Keratinocyte (primary cell): ENCODE results near the gene ARSK. TPM values are rescaled to one million over a fixed set of nuclear protein-coding genes. Genes with fewer than 3 reads are reported as not detected.

ENCODE experiments used
- DNase-seq: peaks from one replicate; pipeline ENCODE4 v3.0.0-alpha.2; 2011; ENCODE audit warnings: low read depth, missing footprints, low spot score
- FAIRE-seq: peaks from 2 replicates; lab custom pipeline; 2011; peaks lifted over from hg19 to GRCh38; lab: Jason Lieb, UNC
- H2AFZ ChIP-seq: 2 replicates; pipeline ENCODE4 v1.6.0; 2012; ENCODE audit warnings: low read length, control low read depth, inconsistent platforms; ENCODE audit not compliant: control insufficient read depth
- H3K27ac ChIP-seq: 2 replicates; pipeline ENCODE4 v1.5.1; 2011; ENCODE audit warnings: low read length; ENCODE audit not compliant: control insufficient read depth, insufficient read depth
- H3K27me3 ChIP-seq: 3 replicates; pipeline ENCODE4 v1.6.0; 2011; ENCODE audit warnings: low read length; ENCODE audit not compliant: control insufficient read depth, insufficient read depth; ENCODE audit errors: extremely low read depth
- H3K36me3 ChIP-seq, 2 experiments: 2 replicates in 1 of 2; 3 replicates in 1 of 2; pipeline ENCODE4 v1.5.1; 2011; ENCODE audit warnings: low read length in 2 of 2, mild to moderate bottlenecking in 1 of 2; ENCODE audit not compliant: control insufficient read depth in 2 of 2, insufficient read depth in 2 of 2; ENCODE audit errors: extremely low read depth in 1 of 2
- H3K4me1 ChIP-seq: 3 replicates; pipeline ENCODE4 v1.5.1; 2011; ENCODE audit warnings: low read length; ENCODE audit not compliant: control insufficient read depth, insufficient read depth; ENCODE audit errors: extremely low read depth
- H3K4me2 ChIP-seq: 3 replicates; pipeline ENCODE4 v1.6.0; 2011; ENCODE audit warnings: low read depth, low read length; ENCODE audit not compliant: control insufficient read depth, insufficient read depth; ENCODE audit errors: extremely low read depth
- H3K4me3 ChIP-seq, 3 experiments: fragments of 200-600 bp in 1 of 3; sonication (generic) in 1 of 3; 2 replicates in 2 of 3; 3 replicates in 1 of 3; pipeline ENCODE4 v1.5.1; 2011 to 2016; ENCODE audit warnings: low read length in 3 of 3, mild to moderate bottlenecking in 3 of 3, control low read depth in 2 of 3, inconsistent platforms in 1 of 3, low read depth in 1 of 3, mixed read lengths in 1 of 3, mixed run types in 1 of 3, moderate library complexity in 1 of 3; ENCODE audit not compliant: control insufficient read depth in 2 of 3, insufficient read depth in 2 of 3; ENCODE audit errors: extremely low read depth in 1 of 3
- H3K79me2 ChIP-seq: 2 replicates; pipeline ENCODE4 v1.6.0; 2012; ENCODE audit warnings: low read length; ENCODE audit not compliant: control insufficient read depth, insufficient read depth
- H3K9ac ChIP-seq: 3 replicates; pipeline ENCODE4 v1.6.0; 2011; ENCODE audit warnings: low read length; ENCODE audit not compliant: control insufficient read depth, insufficient read depth; ENCODE audit errors: extremely low read depth
- H3K9me1 ChIP-seq: 3 replicates; pipeline ENCODE4 v1.6.0; 2011; ENCODE audit warnings: low read length; ENCODE audit not compliant: control insufficient read depth, insufficient read depth; ENCODE audit errors: extremely low read depth
- H3K9me3 ChIP-seq: 2 replicates; pipeline ENCODE4 v1.5.1; 2012; ENCODE audit warnings: low read depth, low read length; ENCODE audit not compliant: control insufficient read depth
- H4K20me1 ChIP-seq: 3 replicates; pipeline ENCODE4 v1.6.0; 2011; ENCODE audit warnings: low read length; ENCODE audit not compliant: control insufficient read depth, insufficient read depth; ENCODE audit errors: extremely low read depth
- CTCF ChIP-seq, 3 experiments: IDR thresholded peaks in 1 of 3; conservative IDR thresholded peaks in 1 of 3; optimal IDR thresholded peaks in 1 of 3; 2 replicates in 2 of 3; 3 replicates in 1 of 3; pipeline versions ENCODE3 to v1.5.1; 2011; ENCODE audit warnings: low read length in 3 of 3, mild to moderate bottlenecking in 3 of 3, moderate library complexity in 2 of 3, control low read depth in 1 of 3, inconsistent platforms in 1 of 3; ENCODE audit not compliant: insufficient read depth in 2 of 3; ENCODE audit errors: extremely low read depth in 1 of 3
- EZH2 ChIP-seq: IDR thresholded peaks from one replicate; pipeline ENCODE4 v1.6.1; 2012; ENCODE audit warnings: inconsistent platforms, mild to moderate bottlenecking, low read length, moderate library complexity
- dilution Hi-C: fragments of 300-500 bp; cut with MboI; formaldehyde crosslinking; loops from one replicate; pipeline ENCODE4 v1.7.0; 2020; ENCODE audit warnings: low sequenced_read_pairs; ENCODE audit not compliant: extremely low pct_ligation_motif_present
- polyA plus RNA-seq, 5 experiments: library from polyadenylated mRNA; depleted of rRNA in 3 of 5; stranded (reverse) in 3 of 5; stranded (forward) in 1 of 5; unstranded in 1 of 5; fragments of >200 nt; gene quantifications; 1 replicate in 1 of 5; 2 replicates in 3 of 5; 3 replicates in 1 of 5; pipeline versions ENCODE4 v1.2.1 to v1.2.3, GENCODE V29; 2011 to 2012; ENCODE audit warnings: missing spikeins in 2 of 5, low read depth in 1 of 5, low replicate concordance in 1 of 5

Gene ARSK
- polyA plus RNA-seq, 1 donor (not counting 4 experiments of a cell fraction or from before 2014, with no cell fraction given): 9.3 TPM

DNA sequence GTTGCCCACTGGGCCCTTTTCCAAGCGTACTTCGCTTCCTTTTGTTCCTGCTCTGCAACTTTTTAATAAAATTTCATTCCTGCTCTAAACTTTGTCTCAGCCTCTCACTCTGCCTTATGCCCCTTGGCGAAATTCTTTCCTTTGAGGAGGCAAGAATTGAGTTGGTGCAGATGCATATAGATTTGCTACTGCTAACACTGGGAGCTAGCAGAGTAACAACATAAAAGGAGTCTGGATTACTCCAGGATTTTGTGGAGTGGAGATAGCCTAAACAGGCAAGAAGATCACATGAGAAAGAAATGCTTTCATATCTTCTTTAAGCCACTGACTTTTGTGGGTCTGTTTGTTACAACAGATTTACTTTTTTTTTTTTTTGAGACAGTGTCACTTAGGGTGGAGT lies 78.8 kb downstream of the ARSK start:
- Histone ChIP-seq H3K4me3 (no peak overlapping the region), H3K27me3 (no peaks in the 10 kb centered on the region), H3K79me2 (no peaks in the 10 kb centered on the region), H3K4me1 (peaks cover 9% of the 10 kb centered on the region), H3K9ac (no peak overlapping the region), H3K36me3 (no peaks in the 10 kb centered on the region), H3K9me3 (no peaks in the 10 kb centered on the region), H3K27ac (no peak overlapping the region), H4K20me1 (no peaks in the 10 kb centered on the region), H3K9me1 (no peaks in the 10 kb centered on the region), H3K4me2 (no peak overlapping the region), H2AFZ (no peak overlapping the region)
- TF ChIP-seq CTCF (optimal IDR thresholded peaks at IDR 0.05 in 1 of 3, IDR thresholded peaks at IDR 0.05 in 1 of 3, conservative IDR thresholded peaks at IDR 0.05 in 1 of 3; ENCODE audit: extremely low read depth in 1 of 3, insufficient read depth in 2 of 3, low read length in 3 of 3): no peak
- no peak for TF ChIP-seq EZH2
- no peak for FAIRE-seq
- dilution Hi-C loops: no loop called here
- no peak for DNase-seq

GRCh38 chr5:95634081-95634480 lies 79.2 kb downstream of the ARSK start:
- dilution Hi-C loops: no loop called here
- Histone ChIP-seq H3K4me2 (no peak overlapping the region), H3K79me2 (no peaks in the 10 kb centered on the region), H3K4me1 (peaks cover 9% of the 10 kb centered on the region), H4K20me1 (no peaks in the 10 kb centered on the region), H3K9me1 (no peaks in the 10 kb centered on the region), H3K27me3 (no peaks in the 10 kb centered on the region), H3K27ac (no peak overlapping the region), H3K4me3 (no peak overlapping the region), H3K9me3 (no peaks in the 10 kb centered on the region), H3K36me3 (no peaks in the 10 kb centered on the region), H3K9ac (no peak overlapping the region), H2AFZ (no peak overlapping the region)
- FAIRE-seq (no peak), DNase-seq (no peak)
- TF ChIP-seq EZH2 (no peak), CTCF (optimal IDR thresholded peaks at IDR 0.05 in 1 of 3, IDR thresholded peaks at IDR 0.05 in 1 of 3, conservative IDR thresholded peaks at IDR 0.05 in 1 of 3; ENCODE audit: extremely low read depth in 1 of 3, insufficient read depth in 2 of 3, low read length in 3 of 3) (no peak)
